Hepatocyte (in vitro differentiated cells): ENCODE measurements around the gene AOAH. TPM values are rescaled to one million over a fixed set of nuclear protein-coding genes. Genes with fewer than 3 reads are reported as not detected.

Experiments used
- DNase-seq: peaks from one replicate; pipeline ENCODE4 v3.0.0-alpha.2; 2016; ENCODE audit warnings: low spot score
- H2AFZ ChIP-seq: fragments of 200-600 bp; sonication (generic); 2 replicates; pipeline ENCODE4 v1.6.0; 2016; ENCODE audit warnings: antibody characterized with exemption, mild to moderate bottlenecking
- H3K27ac ChIP-seq: fragments of 200-600 bp; sonication (generic); 2 replicates; pipeline ENCODE4 v1.5.1; 2016; ENCODE audit warnings: mild to moderate bottlenecking
- H3K27me3 ChIP-seq: fragments of 200-600 bp; sonication (generic); 2 replicates; pipeline ENCODE4 v1.6.1; 2016
- H3K36me3 ChIP-seq: fragments of 200-600 bp; sonication (generic); replicated peaks from 2 replicates; pipeline ENCODE4 v1.5.1; 2016; ENCODE audit warnings: low read depth; ENCODE audit not compliant: insufficient read depth
- H3K4me1 ChIP-seq: fragments of 200-600 bp; sonication (generic); 2 replicates; pipeline ENCODE4 v1.5.1; 2016; ENCODE audit warnings: mild to moderate bottlenecking, moderate library complexity; ENCODE audit not compliant: insufficient read depth
- H3K4me2 ChIP-seq: fragments of 200-600 bp; sonication (generic); 2 replicates; pipeline ENCODE4 v1.6.0; 2016
- H3K4me3 ChIP-seq: fragments of 200-600 bp; sonication (generic); 2 replicates; pipeline ENCODE4 v1.5.1; 2016; ENCODE audit warnings: mild to moderate bottlenecking
- H3K79me2 ChIP-seq: fragments of 200-600 bp; sonication (generic); 2 replicates; pipeline ENCODE4 v1.6.0; 2017; ENCODE audit warnings: mild to moderate bottlenecking
- H3K9me2 ChIP-seq: fragments of 200-600 bp; sonication (generic); replicated peaks from 2 replicates; pipeline ENCODE4 v1.6.0; 2017; ENCODE audit warnings: mild to moderate bottlenecking; ENCODE audit not compliant: insufficient read depth
- H3K9me3 ChIP-seq: fragments of 200-600 bp; sonication (generic); 2 replicates; pipeline ENCODE4 v1.5.1; 2016; ENCODE audit warnings: low read depth, mild to moderate bottlenecking
- H4K20me1 ChIP-seq: fragments of 200-600 bp; sonication (generic); 2 replicates; pipeline ENCODE4 v1.6.0; 2016; ENCODE audit warnings: mild to moderate bottlenecking; ENCODE audit not compliant: insufficient read depth, poor library complexity, severe bottlenecking
- CTCF ChIP-seq: fragments of 200-600 bp; sonication (generic); IDR thresholded peaks from 2 replicates; pipeline ENCODE4 v1.5.1; 2016; ENCODE audit warnings: antibody characterized with exemption, mild to moderate bottlenecking; ENCODE audit not compliant: poor library complexity
- EZH2 ChIP-seq: fragments of 200-600 bp; sonication (generic); IDR thresholded peaks from 2 replicates; pipeline ENCODE4 v1.6.1; 2016; ENCODE audit warnings: antibody characterized with exemption, mild to moderate bottlenecking, borderline replicate concordance
- EZH2phosphoT487 ChIP-seq: fragments of 200-600 bp; sonication (generic); IDR thresholded peaks from one replicate; pipeline ENCODE4 v1.6.1; 2018; ENCODE audit warnings: antibody characterized with exemption, mild to moderate bottlenecking, low read depth, moderate library complexity; ENCODE audit not compliant: unreplicated experiment, severe bottlenecking
- WGBS: methylation state at CpG from one replicate; pipeline ENCODE4 v1.1.6; 2016; ENCODE audit warnings: low lambda C conversion rate; ENCODE audit errors: missing lambda C conversion rate; 5-methylcytosine and 5-hydroxymethylcytosine counted together
- polyA plus RNA-seq: library from polyadenylated mRNA; unstranded; fragments of >200 nt; fragmentation: Nextera tagmentation; extraction: Ambion mirVana; gene quantifications from 2 replicates; pipeline ENCODE4 v1.2.1, GENCODE V29; 2016
- total RNA-seq: library from RNA; depleted of rRNA; stranded (reverse); fragments of >200 nt; gene quantifications from 2 replicates; pipeline ENCODE4 v1.2.3, GENCODE V29; 2014

AOAH gene
- total and polyA plus RNA-seq, 2 experiments from 2014 or later = 2.4 to 3.9 TPM

DNA sequence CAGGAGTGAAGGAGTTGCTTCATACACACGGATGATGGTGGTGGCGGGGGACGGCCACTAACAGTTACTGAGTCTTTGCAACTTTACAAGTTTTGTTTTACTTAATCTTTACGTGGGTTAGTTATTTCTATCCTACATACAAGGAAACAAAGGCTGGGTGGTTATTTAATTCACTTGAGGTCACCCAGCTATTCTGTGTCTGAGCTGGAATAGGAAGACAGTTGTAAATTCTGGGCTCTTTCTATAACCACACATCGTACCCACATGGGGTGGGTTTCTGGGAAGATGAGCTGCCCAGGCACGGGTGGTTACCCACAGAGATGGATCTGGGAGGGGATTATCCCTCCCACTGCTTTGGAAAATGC is 196.8 kb downstream of the AOAH start:
- no peak overlapping the region for H3K27ac ChIP-seq
- no peak for TF ChIP-seq EZH2
- no peak for TF ChIP-seq EZH2phosphoT487
- TF ChIP-seq CTCF = no peak
- no peaks in the 10 kb centered on the region for H4K20me1 ChIP-seq
- no peaks in the 10 kb centered on the region for H3K79me2 ChIP-seq
- H3K4me1 ChIP-seq = no peaks in the 10 kb centered on the region
- no peak for DNase-seq
- 88% methylated on average over 6 of the region's 6 CpGs for WGBS
- H3K9me3 ChIP-seq = no peaks in the 10 kb centered on the region
- no peak overlapping the region for H2AFZ ChIP-seq
- no peaks in the 10 kb centered on the region for H3K27me3 ChIP-seq
- H3K9me2 ChIP-seq = no peaks in the 10 kb centered on the region
- H3K4me3 ChIP-seq = no peak overlapping the region
- no peak overlapping the region for H3K4me2 ChIP-seq
- H3K36me3 ChIP-seq = no peaks in the 10 kb centered on the region

GRCh38 chr7:36526863-36527548 is 197.3 kb downstream of the AOAH start:
- DNase-seq = peak; percentile 42
- Histone ChIP-seq H3K27me3 (no peaks in the 10 kb centered on the region), H3K4me2 (no peak overlapping the region), H3K9me3 (no peaks in the 10 kb centered on the region), H3K36me3 (no peaks in the 10 kb centered on the region), H3K4me3 (no peak overlapping the region), H3K27ac (peak overlapping the region; percentile 31), H3K9me2 (no peaks in the 10 kb centered on the region), H3K4me1 (no peaks in the 10 kb centered on the region), H3K79me2 (no peaks in the 10 kb centered on the region), H4K20me1 (no peaks in the 10 kb centered on the region), H2AFZ (no peak overlapping the region)
- no peak for TF ChIP-seq CTCF
- no peak for TF ChIP-seq EZH2
- no peak for TF ChIP-seq EZH2phosphoT487
- 90% methylated on average over 3 of the region's 3 CpGs for WGBS

DNA sequence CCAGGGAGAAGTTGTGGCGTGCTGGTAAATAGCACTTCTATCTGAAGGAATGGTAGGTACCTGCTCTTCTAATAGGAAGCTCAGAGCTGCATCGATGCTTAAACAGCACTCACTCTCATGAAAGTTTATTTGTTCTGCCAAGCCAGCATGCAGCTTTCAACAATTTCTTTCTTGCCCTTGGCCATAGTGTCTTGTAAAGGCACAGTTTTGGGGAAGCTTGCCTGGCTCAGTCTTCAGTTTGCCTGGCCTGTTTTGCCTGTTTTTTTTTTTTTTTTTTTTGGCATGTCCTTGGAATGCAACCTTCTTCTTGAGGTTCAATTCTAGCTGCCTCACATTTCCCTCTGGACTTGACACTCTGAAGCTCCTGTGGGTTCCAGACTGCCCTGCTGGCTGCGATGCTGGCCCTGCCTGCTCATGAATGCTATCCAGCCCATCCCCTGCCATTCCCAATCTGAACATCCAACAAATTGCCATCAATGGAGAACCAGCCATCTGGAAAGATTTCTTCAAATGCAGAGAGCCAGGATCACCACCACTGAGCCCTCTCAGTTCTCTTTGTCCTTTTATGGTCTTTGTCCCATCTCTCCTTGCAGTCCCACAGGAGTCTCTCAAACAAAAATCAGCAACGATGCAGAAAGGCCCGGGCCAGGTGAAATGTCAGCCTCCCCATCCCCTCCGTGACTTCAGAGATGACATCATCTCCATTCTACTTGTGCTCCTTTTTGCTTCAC is 200.8 kb downstream of the AOAH start:
- H3K36me3 ChIP-seq = no peaks in the 10 kb centered on the region
- no peak overlapping the region for H3K4me2 ChIP-seq
- WGBS = 95% methylated on average over 6 of the region's 6 CpGs
- H3K4me1 ChIP-seq = no peaks in the 10 kb centered on the region
- TF ChIP-seq CTCF (no peak), EZH2 (no peak), EZH2phosphoT487 (no peak)
- no peak overlapping the region for H3K4me3 ChIP-seq
- H3K9me3 ChIP-seq = no peaks in the 10 kb centered on the region
- H4K20me1 ChIP-seq = no peaks in the 10 kb centered on the region
- H3K9me2 ChIP-seq = no peaks in the 10 kb centered on the region
- H3K27me3 ChIP-seq = no peaks in the 10 kb centered on the region
- DNase-seq = no peak
- no peak overlapping the region for H3K27ac ChIP-seq
- no peak overlapping the region for H2AFZ ChIP-seq
- no peaks in the 10 kb centered on the region for H3K79me2 ChIP-seq
